MM.1S (cell line): ENCODE measurements around the gene ADAM15.

Experiments used
- DNase-seq: peaks from one replicate; pipeline ENCODE4 v3.0.0-alpha.2; 2015
- H2AFZ ChIP-seq: fragments of 300-600 bp; sonication (generic); 2 replicates; pipeline ENCODE4 v1.6.0; 2016; ENCODE audit warnings: antibody characterized with exemption, low read length
- H3F3A ChIP-seq: fragments of 300-600 bp; sonication (generic); 2 replicates; pipeline ENCODE4 v1.6.1; 2016; ENCODE audit warnings: mild to moderate bottlenecking, antibody characterized with exemption, low read length, moderate library complexity, mixed read lengths; ENCODE audit not compliant: insufficient read depth
- H3K27ac ChIP-seq: fragments of 300-600 bp; sonication (generic); 2 replicates; pipeline ENCODE4 v1.5.1; 2016; ENCODE audit warnings: mild to moderate bottlenecking, low read length
- H3K27me3 ChIP-seq: fragments of 300-600 bp; sonication (generic); replicated peaks from 2 replicates; pipeline ENCODE4 v1.6.0; 2016; ENCODE audit warnings: low read length; ENCODE audit not compliant: insufficient read depth
- H3K36me3 ChIP-seq: fragments of 300-600 bp; sonication (generic); replicated peaks from 2 replicates; pipeline ENCODE4 v1.6.1; 2016; ENCODE audit warnings: mild to moderate bottlenecking, low read length, mixed read lengths; ENCODE audit not compliant: insufficient read depth
- H3K4me1 ChIP-seq: fragments of 300-600 bp; sonication (generic); 2 replicates; pipeline ENCODE4 v1.6.1; 2016; ENCODE audit warnings: low read length, mixed read lengths
- H3K4me2 ChIP-seq: fragments of 300-600 bp; sonication (generic); 2 replicates; pipeline ENCODE4 v1.6.0; 2016; ENCODE audit warnings: low read depth, low read length
- H3K4me3 ChIP-seq: fragments of 300-600 bp; sonication (generic); 2 replicates; pipeline ENCODE4 v1.5.1; 2016; ENCODE audit warnings: low read length, mixed read lengths
- H3K79me2 ChIP-seq: fragments of 300-600 bp; sonication (generic); 2 replicates; pipeline ENCODE4 v1.6.1; 2016; ENCODE audit warnings: mixed run types, low read length, mixed read lengths
- H3K9ac ChIP-seq: fragments of 300-600 bp; sonication (generic); 2 replicates; pipeline ENCODE4 v1.6.1; 2016; ENCODE audit warnings: low read length, mixed read lengths
- H3K9me2 ChIP-seq: fragments of 300-600 bp; sonication (generic); replicated peaks from 2 replicates; pipeline ENCODE4 v1.6.1; 2016; ENCODE audit warnings: mild to moderate bottlenecking, low read length, mixed read lengths; ENCODE audit not compliant: insufficient read depth
- H3K9me3 ChIP-seq: fragments of 300-600 bp; sonication (generic); replicated peaks from 2 replicates; pipeline ENCODE4 v1.6.1; 2016; ENCODE audit warnings: mild to moderate bottlenecking, low read length, mixed read lengths; ENCODE audit not compliant: insufficient read depth
- H4K20me1 ChIP-seq: fragments of 300-600 bp; sonication (generic); 2 replicates; pipeline ENCODE4 v1.6.1; 2016; ENCODE audit warnings: mild to moderate bottlenecking, low read length, moderate library complexity, mixed read lengths; ENCODE audit not compliant: insufficient read depth
- CTCF ChIP-seq: fragments of 300-600 bp; sonication (generic); IDR thresholded peaks from 2 replicates; pipeline ENCODE4 v1.5.1; 2016; ENCODE audit warnings: antibody characterized with exemption, low read length, mixed read lengths
- EZH2 ChIP-seq: fragments of 300-600 bp; sonication (generic); optimal IDR thresholded peaks from 2 replicates; pipeline ENCODE3; 2017; ENCODE audit warnings: low read depth, mild to moderate bottlenecking, antibody characterized with exemption, low read length, mixed read lengths
- EZH2phosphoT487 ChIP-seq: fragments of 300-600 bp; sonication (generic); IDR thresholded peaks from 2 replicates; pipeline ENCODE4 v1.6.1; 2018; ENCODE audit warnings: antibody characterized with exemption, low read length

Gene ADAM15

GRCh38 chr1:155091071-155092051 is 40.2 kb downstream of the ADAM15 start:
- Histone ChIP-seq H3K27me3 (peaks cover 26% of the 10 kb centered on the region), H4K20me1 (no peaks in the 10 kb centered on the region), H3K9ac (no peak overlapping the region), H3K4me1 (peaks cover 21% of the 10 kb centered on the region), H3K36me3 (no peaks in the 10 kb centered on the region), H3F3A (no peaks in the 10 kb centered on the region), H2AFZ (peak overlapping the region; percentile 55), H3K9me2 (no peaks in the 10 kb centered on the region), H3K9me3 (no peaks in the 10 kb centered on the region), H3K27ac (no peak overlapping the region), H3K4me3 (peak overlapping the region; percentile 10; the same call in 1 of the 2 replicates), H3K79me2 (no peaks in the 10 kb centered on the region), H3K4me2 (peak overlapping the region; percentile 62)
- peak; percentile 100 for TF ChIP-seq CTCF
- no peak for TF ChIP-seq EZH2phosphoT487
- TF ChIP-seq EZH2, result no peak
- DNase-seq, result peak; percentile 83

GRCh38 chr1:155092131-155092530 is 41.0 kb downstream of the ADAM15 start:
- Histone ChIP-seq H3K4me2 (no peak overlapping the region), H3K9me3 (no peaks in the 10 kb centered on the region), H3K36me3 (no peaks in the 10 kb centered on the region), H3K4me3 (no peak overlapping the region), H3K27ac (no peak overlapping the region), H3K9ac (no peak overlapping the region), H3K79me2 (no peaks in the 10 kb centered on the region), H3K27me3 (peaks cover 26% of the 10 kb centered on the region), H3F3A (no peaks in the 10 kb centered on the region), H2AFZ (no peak overlapping the region), H4K20me1 (no peaks in the 10 kb centered on the region), H3K4me1 (peaks cover 19% of the 10 kb centered on the region), H3K9me2 (no peaks in the 10 kb centered on the region)
- TF ChIP-seq EZH2 (no peak), EZH2phosphoT487 (no peak), CTCF (no peak)
- DNase-seq, result no peak

GRCh38 chr1:155092641-155093040 is 41.5 kb downstream of the ADAM15 start:
- Histone ChIP-seq H3K4me3 (no peak overlapping the region), H3F3A (no peaks in the 10 kb centered on the region), H3K79me2 (no peaks in the 10 kb centered on the region), H3K9ac (no peak overlapping the region), H3K9me3 (no peaks in the 10 kb centered on the region), H3K27me3 (peaks cover 26% of the 10 kb centered on the region), H2AFZ (no peak overlapping the region), H3K4me2 (no peak overlapping the region), H3K36me3 (no peaks in the 10 kb centered on the region), H3K27ac (no peak overlapping the region), H3K9me2 (no peaks in the 10 kb centered on the region), H3K4me1 (peaks cover 19% of the 10 kb centered on the region), H4K20me1 (no peaks in the 10 kb centered on the region)
- TF ChIP-seq EZH2phosphoT487 (no peak), EZH2 (no peak), CTCF (no peak)
- no peak for DNase-seq
